Parathyroid adenoma (tissue), 2 donors: ENCODE data around the gene HDAC4.

Experiments
- H2AFZ ChIP-seq: fragments of 300-600 bp; sonication (generic); one replicate; pipeline ENCODE4 v1.7.0; 2017; ENCODE audit warnings: antibody characterized with exemption, mild to moderate bottlenecking
- H3K27ac ChIP-seq: fragments of 300-600 bp; sonication (generic); one replicate; pipeline ENCODE4 v1.7.0; 2017
- H3K27me3 ChIP-seq: fragments of 300-600 bp; sonication (generic); one replicate; pipeline ENCODE4 v1.7.0; 2017; ENCODE audit warnings: low read length; ENCODE audit not compliant: control insufficient read depth, insufficient read depth
- H3K36me3 ChIP-seq: fragments of 300-600 bp; sonication (generic); one replicate; pipeline ENCODE4 v1.7.0; 2017; ENCODE audit warnings: low read length; ENCODE audit not compliant: control insufficient read depth, insufficient read depth
- H3K4me1 ChIP-seq: fragments of 300-600 bp; sonication (generic); one replicate; pipeline ENCODE4 v1.7.0; 2017; ENCODE audit warnings: control low read depth
- H3K4me2 ChIP-seq: fragments of 300-600 bp; sonication (generic); one replicate; pipeline ENCODE4 v1.7.0; 2017; ENCODE audit warnings: low read length
- H3K4me3 ChIP-seq: fragments of 300-600 bp; sonication (generic); one replicate; pipeline ENCODE4 v1.7.0; 2017; ENCODE audit warnings: low read depth, low read length
- H3K79me2 ChIP-seq: fragments of 300-600 bp; sonication (generic); one replicate; pipeline ENCODE4 v1.7.0; 2017; ENCODE audit warnings: control low read depth
- H3K9ac ChIP-seq: fragments of 300-600 bp; sonication (generic); one replicate; pipeline ENCODE4 v1.7.0; 2017; ENCODE audit warnings: mild to moderate bottlenecking
- H3K9me3 ChIP-seq: fragments of 300-600 bp; sonication (generic); one replicate; pipeline ENCODE4 v1.7.0; 2017; ENCODE audit warnings: low read length; ENCODE audit not compliant: control insufficient read depth
- CTCF ChIP-seq: fragments of 300-600 bp; sonication (generic); IDR thresholded peaks from one replicate; pipeline ENCODE4 v1.7.0; 2017; ENCODE audit warnings: antibody characterized with exemption, mild to moderate bottlenecking
- donor health status: primary hyperparathyroidism.

The HDAC4 gene

GRCh38 chr2:239182981-239183791, 217.6 kb downstream of the HDAC4 start:
- Histone ChIP-seq H2AFZ (no peak overlapping the region), H3K79me2 (no peaks in the 10 kb centered on the region), H3K4me1 (no peaks in the 10 kb centered on the region), H3K27me3 (no peaks in the 10 kb centered on the region), H3K36me3 (no peaks in the 10 kb centered on the region), H3K27ac (no peak overlapping the region), H3K4me3 (no peak overlapping the region), H3K4me2 (no peak overlapping the region), H3K9me3 (no peaks in the 10 kb centered on the region), H3K9ac (no peak overlapping the region)
- no peak for TF ChIP-seq CTCF

DNA sequence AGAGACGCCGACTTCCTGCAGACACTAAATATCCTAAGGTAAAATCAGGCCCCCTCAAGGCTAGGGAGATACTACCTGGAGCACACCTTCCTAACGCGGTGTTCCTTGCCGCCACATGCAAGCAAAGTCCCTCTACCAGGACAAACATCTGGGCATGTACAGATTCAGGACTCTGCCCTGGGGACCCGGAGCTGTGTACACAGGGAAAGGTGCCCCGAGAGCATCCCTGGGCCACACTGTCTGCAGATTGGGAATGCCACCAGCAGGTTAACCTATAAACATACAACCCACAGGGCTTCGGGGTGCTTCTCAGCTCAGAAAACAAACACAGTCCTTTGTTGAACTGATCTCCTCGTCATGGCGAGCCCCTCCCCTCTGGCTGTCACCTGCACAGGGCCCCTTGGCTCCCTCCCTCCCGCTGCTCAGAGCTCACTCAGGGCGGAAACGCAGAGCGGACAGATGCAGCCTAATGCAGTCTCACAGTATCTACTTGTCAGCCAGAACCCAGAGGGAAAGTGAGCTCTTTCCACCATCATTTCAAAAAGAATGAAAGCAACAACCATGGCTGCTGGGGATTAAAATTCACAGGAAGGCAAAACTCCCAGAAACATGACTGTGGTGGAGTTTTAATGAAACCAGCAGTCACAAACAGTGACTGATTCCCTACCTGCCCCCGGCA, 218.8 kb downstream of the HDAC4 start:
- no peak overlapping the region for H3K4me2 ChIP-seq
- no peaks in the 10 kb centered on the region for H3K9me3 ChIP-seq
- no peak overlapping the region for H2AFZ ChIP-seq
- H3K27me3 ChIP-seq, result no peaks in the 10 kb centered on the region
- no peaks in the 10 kb centered on the region for H3K79me2 ChIP-seq
- TF ChIP-seq CTCF, result no peak
- no peaks in the 10 kb centered on the region for H3K36me3 ChIP-seq
- no peak overlapping the region for H3K27ac ChIP-seq
- no peak overlapping the region for H3K9ac ChIP-seq
- H3K4me3 ChIP-seq, result no peak overlapping the region
- no peaks in the 10 kb centered on the region for H3K4me1 ChIP-seq

- no peak overlapping the region for H2AFZ ChIP-seq
- H3K27ac ChIP-seq, result no peak overlapping the region
- TF ChIP-seq CTCF, result no peak
- no peaks in the 10 kb centered on the region for H3K27me3 ChIP-seq
- H3K4me2 ChIP-seq, result no peak overlapping the region
- no peaks in the 10 kb centered on the region for H3K4me1 ChIP-seq
- no peaks in the 10 kb centered on the region for H3K9me3 ChIP-seq
- H3K9ac ChIP-seq, result no peak overlapping the region
- no peak overlapping the region for H3K4me3 ChIP-seq
- H3K36me3 ChIP-seq, result no peaks in the 10 kb centered on the region
- H3K79me2 ChIP-seq, result no peaks in the 10 kb centered on the region
Measured at GRCh38 chr2:239181074-239181902, 219.5 kb downstream of the HDAC4 start.

DNA sequence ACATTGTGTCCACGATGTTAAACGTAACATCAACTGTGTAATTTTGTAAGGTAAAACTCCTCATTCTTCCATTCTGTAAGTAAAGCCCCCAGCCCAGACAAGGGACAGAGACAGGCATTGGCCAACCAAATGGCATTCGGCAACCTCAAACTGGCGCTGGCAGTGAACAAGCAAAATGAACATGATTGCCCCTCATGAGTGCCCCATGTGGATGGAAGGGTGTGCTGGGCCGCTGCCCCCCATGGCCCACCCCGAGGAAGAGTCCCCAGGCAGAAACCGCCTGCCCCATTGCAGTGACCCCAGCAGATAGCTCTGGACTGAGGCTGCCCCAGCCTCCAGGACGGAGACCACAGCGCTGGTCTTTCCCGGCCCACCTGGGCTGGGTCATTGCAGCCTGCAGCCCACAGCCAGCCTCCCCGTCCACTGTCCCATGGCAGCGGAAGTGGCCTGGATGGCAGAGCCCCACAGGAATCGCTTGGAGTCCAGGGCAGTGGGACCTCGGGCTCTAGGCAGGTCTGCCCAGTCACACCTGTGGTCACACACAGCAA, 220.2 kb downstream of the HDAC4 start:
- H3K9me3 ChIP-seq, result no peaks in the 10 kb centered on the region
- H3K36me3 ChIP-seq, result no peaks in the 10 kb centered on the region
- no peak for TF ChIP-seq CTCF
- no peak overlapping the region for H2AFZ ChIP-seq
- no peak overlapping the region for H3K27ac ChIP-seq
- H3K27me3 ChIP-seq, result no peaks in the 10 kb centered on the region
- no peak overlapping the region for H3K4me3 ChIP-seq
- no peaks in the 10 kb centered on the region for H3K4me1 ChIP-seq
- no peak overlapping the region for H3K9ac ChIP-seq
- no peaks in the 10 kb centered on the region for H3K79me2 ChIP-seq
- H3K4me2 ChIP-seq, result no peak overlapping the region
